GM15510 (cell line): Measurements from ENCODE around the gene CLTA.

Experiments used
- POLR2A ChIP-seq: IDR thresholded peaks from 3 replicates; pipeline ENCODE4 v1.6.1; 2011; ENCODE audit warnings: borderline replicate concordance; ENCODE audit not compliant: insufficient read length; ENCODE audit errors: extremely low read depth

Gene CLTA

DNA sequence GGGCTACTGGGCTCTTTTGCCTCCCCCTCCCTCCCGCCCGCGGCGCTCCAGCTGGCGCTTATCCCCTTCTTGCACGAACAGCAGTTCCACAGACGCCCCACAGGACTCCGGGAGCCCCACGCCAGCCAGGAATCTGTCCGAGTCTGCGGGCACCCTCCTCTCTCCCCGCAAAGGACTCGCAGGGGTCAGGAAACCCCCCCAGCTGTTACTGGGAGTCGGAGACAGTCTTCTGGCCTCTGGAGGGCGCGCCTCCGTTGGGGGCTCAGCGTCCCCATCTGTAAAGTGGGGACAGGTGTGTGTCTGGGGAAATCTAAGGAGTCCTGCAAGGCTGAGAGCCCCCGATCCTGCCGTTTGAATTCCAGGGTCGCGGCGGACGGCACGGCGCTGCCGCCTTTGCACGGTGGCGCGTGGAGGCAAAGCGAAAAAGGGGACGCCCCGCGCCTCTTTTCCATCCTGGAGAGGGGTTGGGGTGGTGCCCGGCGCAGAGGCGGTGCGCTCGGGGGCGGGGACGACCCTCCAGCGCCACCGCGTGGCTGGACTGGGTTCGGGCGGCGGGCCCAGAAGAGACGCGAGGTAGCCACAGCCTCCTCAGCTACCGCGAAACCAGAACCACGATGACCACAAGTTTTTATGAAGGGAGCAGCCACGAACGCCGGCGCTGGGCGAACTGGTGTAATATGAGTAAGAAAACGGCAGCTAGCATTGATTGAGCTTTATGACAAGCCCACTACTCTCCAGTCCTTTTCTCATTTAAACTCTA lies 24.4 kb upstream of the CLTA start:
- TF ChIP-seq POLR2A = no peak

DNA sequence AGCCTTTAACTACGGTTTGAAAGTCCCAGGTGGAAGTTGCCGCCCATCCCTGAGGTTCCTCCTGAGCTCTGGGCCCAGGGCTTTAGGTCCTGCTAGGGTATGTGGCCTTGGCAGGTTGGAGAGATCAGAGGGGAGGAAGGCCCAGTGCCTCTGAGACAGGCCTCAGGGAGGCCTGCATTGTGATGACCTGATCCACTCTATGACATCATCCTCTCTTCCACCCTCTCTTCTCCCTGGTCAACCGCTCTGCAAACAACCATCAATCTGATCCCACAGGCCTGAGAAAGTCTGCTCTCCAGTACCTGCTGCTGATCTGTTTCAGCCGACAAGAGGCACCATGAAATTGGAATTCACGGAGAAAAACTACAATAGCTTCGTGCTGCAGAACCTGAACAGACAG lies 21.6 kb upstream of the CLTA start, which contains the start of gene CCIN:
Gene CCIN, plus strand, starts transcription at position 223 of the 400 bp plus-strand sequence. Its CDS starts 115 bp downstream, at position 338.
- TF ChIP-seq POLR2A = no peak

DNA sequence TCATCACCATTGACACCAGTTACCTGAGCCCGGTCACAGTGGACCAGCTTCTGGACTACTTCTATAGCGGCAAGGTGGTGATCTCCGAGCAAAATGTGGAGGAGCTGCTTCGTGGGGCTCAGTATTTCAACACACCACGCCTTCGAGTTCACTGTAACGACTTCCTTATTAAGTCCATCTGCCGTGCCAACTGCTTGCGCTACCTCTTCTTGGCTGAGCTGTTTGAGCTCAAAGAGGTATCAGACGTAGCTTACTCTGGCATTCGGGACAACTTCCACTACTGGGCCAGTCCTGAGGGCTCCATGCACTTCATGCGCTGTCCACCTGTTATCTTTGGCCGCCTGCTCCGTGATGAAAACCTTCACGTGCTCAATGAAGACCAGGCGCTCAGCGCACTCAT lies 21.0 kb upstream of the CLTA start:
- no peak for TF ChIP-seq POLR2A

DNA sequence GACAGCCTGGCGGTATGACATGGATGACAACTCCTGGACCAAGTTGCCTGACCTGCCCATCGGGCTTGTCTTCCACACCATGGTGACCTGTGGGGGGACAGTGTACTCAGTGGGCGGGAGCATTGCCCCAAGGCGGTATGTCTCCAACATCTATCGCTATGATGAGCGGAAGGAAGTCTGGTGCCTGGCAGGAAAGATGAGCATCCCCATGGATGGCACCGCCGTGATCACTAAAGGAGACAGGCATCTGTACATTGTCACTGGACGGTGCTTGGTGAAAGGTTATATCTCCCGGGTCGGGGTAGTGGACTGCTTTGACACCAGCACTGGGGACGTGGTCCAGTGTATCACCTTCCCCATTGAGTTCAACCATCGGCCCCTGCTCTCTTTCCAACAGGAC lies 20.2 kb upstream of the CLTA start:
- no peak for TF ChIP-seq POLR2A

DNA sequence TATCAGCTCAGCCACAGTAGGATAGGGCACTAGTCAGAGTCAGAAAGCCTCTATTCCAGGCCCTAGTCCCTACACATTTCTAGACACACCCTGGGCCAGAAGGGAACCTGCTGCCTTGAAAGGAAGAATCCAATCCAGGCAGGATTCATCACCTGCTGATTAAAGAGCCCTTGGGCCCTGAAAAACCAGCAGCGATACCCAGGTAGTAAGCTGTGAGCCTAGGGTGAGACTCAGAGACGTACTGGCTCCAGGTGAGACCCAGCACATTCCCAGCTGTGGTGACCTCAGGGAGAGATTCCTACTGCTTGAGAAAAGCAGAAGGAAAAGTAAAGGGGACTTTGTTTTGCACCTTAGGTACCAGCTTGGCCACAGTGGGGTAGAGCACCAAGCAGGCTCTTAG lies 16.9 kb upstream of the CLTA start:
- no peak for TF ChIP-seq POLR2A

DNA sequence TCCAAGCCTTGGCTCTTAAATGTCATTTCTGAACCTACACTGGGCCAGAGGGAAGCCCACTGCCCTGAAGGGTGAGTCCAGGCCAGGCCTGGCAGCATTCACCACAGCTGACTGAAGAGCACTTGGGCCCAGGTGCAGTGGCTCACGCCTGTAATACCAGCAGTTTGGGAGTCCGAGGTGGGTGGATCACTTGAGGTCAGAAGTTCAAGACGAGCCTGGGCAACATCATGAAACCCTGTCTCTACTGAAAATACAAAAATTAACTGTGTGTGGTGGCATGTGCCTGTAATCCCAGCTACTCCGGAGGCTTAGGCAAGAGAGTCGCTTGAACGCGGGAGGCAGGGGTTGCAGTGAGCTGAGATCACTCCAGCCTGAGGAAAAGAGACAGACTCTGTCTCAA lies 16.4 kb upstream of the CLTA start:
- TF ChIP-seq POLR2A = no peak

DNA sequence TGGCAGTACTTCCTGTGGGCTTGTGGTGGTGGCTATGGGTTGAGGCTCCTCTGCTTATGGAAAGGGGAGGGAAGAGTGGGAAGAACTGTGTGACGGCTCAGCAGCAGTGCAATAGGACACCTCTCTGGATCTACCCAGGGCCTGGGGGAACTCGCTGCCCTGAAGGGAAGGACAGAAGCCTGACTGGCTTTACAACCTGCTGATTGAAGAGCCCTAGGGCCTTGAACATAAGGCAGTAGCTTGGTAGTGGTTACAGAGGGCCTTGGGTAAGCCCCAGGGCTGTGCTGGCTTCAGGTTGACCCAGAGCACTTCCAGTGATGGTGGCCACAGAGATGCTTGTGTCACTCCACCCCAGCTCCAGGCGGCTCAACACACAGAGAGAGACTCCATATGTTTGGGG lies 16.0 kb upstream of the CLTA start:
- TF ChIP-seq POLR2A = no peak

DNA sequence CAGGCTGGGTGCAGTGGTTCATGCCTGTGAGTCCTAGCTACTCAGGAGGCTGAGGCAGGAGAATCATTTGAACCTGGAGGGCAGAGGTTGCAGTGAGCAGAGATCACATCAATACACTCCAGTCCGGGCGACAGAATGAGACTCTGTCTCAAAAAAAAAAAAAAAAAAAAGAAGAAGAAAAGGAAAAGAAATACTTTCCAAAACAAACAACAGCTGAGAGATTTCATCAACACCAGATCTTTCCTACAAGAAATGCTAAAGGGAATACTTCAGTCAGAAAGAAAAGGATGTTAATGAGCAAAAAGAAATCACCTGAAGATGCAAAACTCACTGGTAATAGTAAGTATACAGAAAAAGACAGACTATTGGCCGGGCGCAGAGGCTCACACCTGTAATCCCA lies 13.2 kb upstream of the CLTA start:
- TF ChIP-seq POLR2A = no peak

DNA sequence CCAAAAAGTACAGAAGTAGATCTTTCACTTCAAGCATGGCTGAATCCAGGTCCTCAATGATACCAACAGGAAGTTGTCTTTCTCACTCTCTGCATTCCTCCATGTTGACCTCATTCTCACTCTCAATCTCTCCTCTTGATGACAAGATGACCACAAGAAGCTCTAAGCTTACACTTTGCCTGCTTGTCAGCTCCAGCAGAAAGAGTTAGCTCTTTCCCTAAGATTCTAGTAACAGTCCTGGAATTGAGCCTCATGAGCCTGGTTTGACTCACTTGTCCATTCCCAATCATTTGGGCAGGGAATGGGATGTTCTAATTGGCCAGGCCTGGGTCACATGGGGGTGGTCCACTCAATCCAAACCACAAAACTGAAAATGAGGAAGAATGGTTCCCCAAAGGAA lies 3.3 kb upstream of the CLTA start:
- no peak for TF ChIP-seq POLR2A

DNA sequence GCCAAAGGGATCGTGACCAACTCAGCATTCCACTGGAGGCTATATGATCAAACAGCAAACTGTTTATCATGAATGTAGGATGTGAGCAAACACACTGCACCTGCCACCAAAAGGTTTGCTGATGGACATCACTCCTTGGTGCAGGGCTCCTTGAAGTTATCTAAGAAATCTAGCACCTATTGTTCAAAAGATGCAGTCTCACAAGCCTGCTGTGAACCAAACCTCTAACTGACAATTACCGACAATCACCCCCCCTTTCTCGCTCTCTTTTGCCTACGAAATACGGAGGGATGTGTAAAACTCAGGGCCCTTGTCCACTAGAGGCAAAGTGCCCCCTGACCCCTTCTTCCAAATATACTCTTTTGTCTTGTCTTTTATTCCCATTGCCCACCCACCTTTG lies 2.5 kb upstream of the CLTA start:
- TF ChIP-seq POLR2A = no peak

DNA sequence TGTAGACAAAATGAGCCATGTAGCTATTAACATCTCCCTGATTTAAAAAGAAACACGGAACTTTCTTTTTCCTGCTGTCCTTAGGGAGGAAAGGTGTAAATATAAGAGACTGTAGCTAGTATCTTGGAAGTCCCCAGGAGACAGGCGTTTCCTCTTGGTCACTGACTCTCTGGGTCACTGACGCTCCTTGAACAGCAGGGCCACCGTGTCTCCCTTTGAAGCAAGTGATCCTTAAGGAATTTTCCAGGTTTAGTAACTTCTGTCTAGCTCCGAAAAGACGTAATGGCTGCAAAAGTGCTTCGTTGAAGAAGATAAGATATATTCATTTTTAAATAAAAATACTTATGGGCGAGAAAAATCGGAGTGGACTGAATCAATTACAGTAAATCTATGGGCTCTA lies 745 bp upstream of the CLTA start:
- TF ChIP-seq POLR2A = no peak

DNA sequence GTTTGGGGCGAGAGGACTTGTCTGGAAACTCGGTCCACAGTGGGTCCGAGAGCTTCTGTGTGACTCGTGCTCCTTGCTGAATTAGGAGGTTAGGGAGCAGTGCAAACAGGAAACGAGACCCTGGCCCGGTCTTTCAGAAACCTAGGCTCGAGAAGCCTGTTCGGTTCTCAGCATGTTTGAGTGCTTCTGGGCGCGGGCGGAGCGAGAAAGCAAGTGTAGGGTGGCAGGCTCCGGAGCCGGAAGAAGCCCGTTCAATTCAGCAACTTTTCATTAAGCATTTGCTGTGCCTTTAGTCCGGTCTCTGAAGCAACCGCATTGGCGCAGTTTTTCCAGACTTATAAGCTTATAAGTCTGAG lies 547 bp downstream of the CLTA start:
- no peak for TF ChIP-seq POLR2A

DNA sequence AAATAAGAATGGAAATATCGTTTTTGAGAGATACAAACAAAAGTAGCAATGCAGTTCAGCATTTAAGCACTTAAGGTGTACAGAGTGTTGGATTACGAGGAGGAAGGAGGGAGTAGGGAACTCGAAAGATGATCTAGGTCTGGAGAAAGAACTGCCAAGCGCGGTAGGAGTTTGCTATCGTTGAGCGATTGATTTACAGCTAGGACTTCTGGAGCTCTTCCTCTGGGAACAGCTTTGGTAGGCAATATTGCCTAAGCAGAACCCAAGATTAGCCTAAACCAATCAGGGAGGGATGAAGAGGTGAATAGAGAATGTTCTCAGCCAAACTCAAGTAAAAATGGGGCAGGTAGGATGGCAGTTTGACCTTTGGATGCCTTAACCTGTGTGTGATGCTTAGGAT lies 965 bp downstream of the CLTA start:
- no peak for TF ChIP-seq POLR2A

DNA sequence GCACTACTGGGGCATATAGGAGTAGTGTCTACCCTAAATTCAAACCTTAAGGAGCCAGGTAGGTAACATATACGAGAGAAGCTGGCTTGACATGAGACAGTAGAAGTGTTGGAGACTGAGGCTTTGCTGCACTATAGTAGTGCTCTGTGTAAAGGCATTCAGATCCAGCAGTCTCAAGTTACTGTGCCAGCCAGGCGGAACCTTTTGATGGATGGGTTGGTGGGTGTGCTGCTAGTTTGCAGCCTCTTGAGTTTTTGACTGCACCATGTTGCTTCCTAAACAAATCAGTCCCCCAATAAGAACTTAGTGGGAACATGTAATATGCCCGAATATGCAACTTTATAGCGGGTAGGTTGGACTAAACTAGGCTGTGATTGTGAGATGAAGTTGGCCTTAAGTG lies 1.5 kb downstream of the CLTA start:
- no peak for TF ChIP-seq POLR2A

DNA sequence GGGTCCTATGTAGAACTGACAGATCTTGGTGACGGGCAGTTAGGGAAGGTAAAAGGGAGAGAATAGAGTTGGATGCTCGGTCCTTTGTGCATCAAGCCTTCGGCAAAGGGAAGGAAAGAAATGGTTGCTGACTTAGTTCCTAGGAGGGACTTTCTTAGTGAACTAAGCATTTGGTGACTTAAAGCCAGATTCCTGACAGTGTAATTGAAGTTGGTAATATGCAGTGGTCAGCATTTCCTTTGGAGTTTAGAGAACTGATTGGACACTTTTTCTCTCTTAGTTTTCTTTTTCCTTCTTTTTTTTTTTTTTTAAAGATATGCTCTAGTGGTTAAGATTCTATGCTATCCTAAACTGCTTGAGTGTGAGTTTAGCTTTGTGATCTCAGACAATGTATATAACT lies 2.3 kb downstream of the CLTA start:
- no peak for TF ChIP-seq POLR2A

DNA sequence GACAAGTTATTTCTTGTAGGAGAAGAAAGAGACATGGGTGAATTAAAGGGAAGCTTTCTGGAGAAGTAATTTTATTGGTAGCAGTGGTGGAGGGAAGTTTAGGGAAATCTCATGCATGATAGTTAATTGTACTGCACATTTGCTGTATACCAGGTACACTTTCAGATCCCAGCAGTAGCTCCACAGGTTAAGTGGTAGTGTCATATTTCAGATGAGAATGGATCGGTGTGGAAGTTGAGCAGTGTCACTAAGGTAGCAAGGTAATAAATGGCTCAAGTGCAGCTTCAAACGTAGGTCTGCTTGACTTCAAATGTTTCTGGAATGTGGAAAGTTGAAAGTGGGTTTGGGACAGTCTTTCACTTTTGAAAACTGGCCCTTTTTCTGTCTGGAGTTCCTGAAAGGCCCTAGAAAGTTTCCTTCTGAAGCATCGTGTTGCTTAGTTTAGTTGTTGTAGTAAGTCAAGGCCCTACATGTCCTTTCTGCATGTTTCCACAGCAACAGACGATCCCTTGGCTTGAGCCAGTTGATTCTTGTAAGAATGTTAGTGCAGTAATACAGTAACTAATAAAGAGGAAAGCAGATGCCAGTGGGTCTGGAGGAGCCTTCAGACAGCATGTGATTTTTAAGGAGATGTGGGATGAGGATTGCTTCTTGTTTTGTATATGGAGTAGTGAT lies 3.7 kb downstream of the CLTA start:
- no peak for TF ChIP-seq POLR2A
